GM12891 (cell line): Measurements from ENCODE around the gene ARHGAP26.

Experiments
- POLR2A ChIP-seq: IDR thresholded peaks from 2 replicates; pipeline ENCODE4 v1.6.1; 2011; ENCODE audit warnings: low read depth, low read length, control low read depth
- POLR2AphosphoS5 ChIP-seq: IDR thresholded peaks from 2 replicates; pipeline ENCODE4 v1.6.1; 2011; ENCODE audit warnings: low read depth, low read length, control low read depth
- POU2F2 ChIP-seq: IDR thresholded peaks from 2 replicates; pipeline ENCODE4 v1.6.1; 2011; ENCODE audit warnings: low read depth, mild to moderate bottlenecking, control low read depth, low read length, moderate library complexity
- SPI1 ChIP-seq: IDR thresholded peaks from 2 replicates; pipeline ENCODE4 v1.6.1; 2011; ENCODE audit warnings: low read depth, low read length, control low read depth

DNA sequence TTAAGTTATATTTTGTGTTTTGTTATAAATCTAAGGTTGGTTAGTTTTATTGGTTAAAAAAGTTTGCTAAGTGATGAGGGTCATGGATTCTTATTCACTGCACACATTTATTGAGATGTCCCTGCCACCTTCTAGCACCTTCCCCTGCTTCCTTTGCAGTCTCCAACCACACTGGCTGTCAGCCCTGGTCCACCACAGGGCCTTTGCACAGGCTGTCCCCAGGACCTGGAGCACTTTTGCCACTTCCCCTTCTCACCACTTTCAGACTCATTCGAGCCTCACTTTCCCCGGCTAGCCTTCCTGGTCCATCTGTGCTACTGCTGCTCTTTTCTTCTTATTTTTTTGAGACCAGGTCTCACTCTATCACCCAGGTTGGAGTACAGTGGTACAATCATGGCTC lies 45.3 kb downstream of the ARHGAP26 start:
- TF ChIP-seq POLR2A (no peak), POLR2AphosphoS5 (no peak), SPI1 (no peak), POU2F2 (no peak)
